Fibroblast of skin of left quadriceps (primary cell): ENCODE results near the gene LRRC30.

ENCODE experiments used
- DNase-seq, 2 experiments: peaks; one replicate each; pipeline ENCODE4 v3.0.0-alpha.2; 2013; ENCODE audit warnings: low read depth in 2 of 2

The LRRC30 gene

GRCh38 chr18:7237673-7238272 lies 6.9 kb downstream of the LRRC30 start:
- no peak for DNase-seq

- no peak for DNase-seq
These were observed 12.0 kb downstream of the LRRC30 start for GRCh38 chr18:7242926-7243325.

- no peak for DNase-seq
These were observed 18.0 kb downstream of the LRRC30 start for GRCh38 chr18:7248877-7249276.

- no peak for DNase-seq
These were observed 23.3 kb downstream of the LRRC30 start for GRCh38 chr18:7254163-7254562.

GRCh38 chr18:7255054-7255453 lies 24.2 kb downstream of the LRRC30 start:
- no peak for DNase-seq

GRCh38 chr18:7255643-7256042 lies 24.8 kb downstream of the LRRC30 start:
- DNase-seq = no peak

GRCh38 chr18:7256618-7257425 lies 25.9 kb downstream of the LRRC30 start:
- no peak for DNase-seq

- DNase-seq = no peak
These were observed 26.5 kb downstream of the LRRC30 start for GRCh38 chr18:7257426-7257740.

- no peak for DNase-seq
These were observed 28.6 kb downstream of the LRRC30 start for GRCh38 chr18:7259475-7259874.

GRCh38 chr18:7261199-7261598 lies 30.3 kb downstream of the LRRC30 start:
- no peak for DNase-seq

GRCh38 chr18:7267973-7268372 lies 37.1 kb downstream of the LRRC30 start:
- no peak for DNase-seq

GRCh38 chr18:7269942-7270341 lies 39.1 kb downstream of the LRRC30 start:
- no peak for DNase-seq

- peak; percentile 33 to 44 for DNase-seq
These were observed 41.6 kb downstream of the LRRC30 start for GRCh38 chr18:7272311-7273049.

- DNase-seq = peak; percentile 11 to 16
These were observed 42.5 kb downstream of the LRRC30 start for GRCh38 chr18:7273301-7273921.

GRCh38 chr18:7281579-7281978 lies 50.7 kb downstream of the LRRC30 start:
- no peak for DNase-seq
